Astrocyte (in vitro differentiated cells and primary cell): ENCODE data around the gene USP44. TPM values are rescaled to one million over a fixed set of nuclear protein-coding genes. Genes with fewer than 3 reads are reported as not detected.

Experiments
- DNase-seq: peaks from one replicate; pipeline ENCODE4 v3.0.0-alpha.2; 2010; ENCODE audit warnings: low read depth
- FAIRE-seq: peaks from 2 replicates; lab custom pipeline; 2011; peaks lifted over from hg19 to GRCh38; lab: Jason Lieb, UNC
- H2AFZ ChIP-seq: 2 replicates; pipeline ENCODE4 v1.6.0; 2012; ENCODE audit warnings: low read depth, low read length, inconsistent platforms
- H3K27ac ChIP-seq: 2 replicates; pipeline ENCODE4 v1.5.1; 2011; ENCODE audit warnings: low read depth, low read length, inconsistent platforms
- H3K27me3 ChIP-seq: 2 replicates; pipeline ENCODE4 v1.6.0; 2011; ENCODE audit warnings: low read length, inconsistent platforms; ENCODE audit not compliant: insufficient read depth
- H3K36me3 ChIP-seq: 2 replicates; pipeline ENCODE4 v1.5.1; 2011; ENCODE audit warnings: low read length, inconsistent platforms; ENCODE audit not compliant: insufficient read depth
- H3K4me1 ChIP-seq: 2 replicates; pipeline ENCODE4 v1.5.1; 2011; ENCODE audit warnings: low read length, inconsistent platforms; ENCODE audit not compliant: insufficient read depth
- H3K4me2 ChIP-seq: 2 replicates; pipeline ENCODE4 v1.6.0; 2012; ENCODE audit warnings: low read length, inconsistent platforms
- H3K4me3 ChIP-seq: 2 replicates; pipeline ENCODE4 v1.5.1; 2011; ENCODE audit warnings: low read depth, mild to moderate bottlenecking, low read length, inconsistent platforms; ENCODE audit not compliant: insufficient read depth
- H3K79me2 ChIP-seq: 2 replicates; pipeline ENCODE4 v1.6.0; 2012; ENCODE audit warnings: mild to moderate bottlenecking, low read length, inconsistent platforms; ENCODE audit not compliant: insufficient read depth
- H3K9ac ChIP-seq: 2 replicates; pipeline ENCODE4 v1.6.0; 2012; ENCODE audit warnings: mild to moderate bottlenecking, low read length, inconsistent platforms
- H3K9me3 ChIP-seq: 2 replicates; pipeline ENCODE4 v1.5.1; 2012; ENCODE audit warnings: low read depth, mild to moderate bottlenecking, low read length, inconsistent platforms; ENCODE audit not compliant: insufficient read depth
- H4K20me1 ChIP-seq: 2 replicates; pipeline ENCODE4 v1.6.0; 2012; ENCODE audit warnings: low read length, inconsistent platforms; ENCODE audit not compliant: insufficient read depth
- H3K27ac Mint-ChIP-seq: one replicate; pipeline ENCODE4 v1.8.0; 2021; ENCODE audit warnings: mild to moderate bottlenecking, mixed read lengths; ENCODE audit not compliant: unreplicated experiment
- H3K27me3 Mint-ChIP-seq: one replicate; pipeline ENCODE4 v1.8.0; 2021; ENCODE audit warnings: low read depth, mixed read lengths; ENCODE audit not compliant: unreplicated experiment
- H3K36me3 Mint-ChIP-seq: one replicate; pipeline ENCODE4 v1.8.0; 2021; ENCODE audit warnings: low read depth, mixed read lengths; ENCODE audit not compliant: unreplicated experiment
- H3K4me1 Mint-ChIP-seq: one replicate; pipeline ENCODE4 v1.8.0; 2021; ENCODE audit warnings: low read depth, mixed read lengths; ENCODE audit not compliant: unreplicated experiment
- H3K4me3 Mint-ChIP-seq: one replicate; pipeline ENCODE4 v1.8.0; 2021; ENCODE audit warnings: mild to moderate bottlenecking, moderate library complexity, mixed read lengths; ENCODE audit not compliant: unreplicated experiment
- H3K9me3 Mint-ChIP-seq: one replicate; pipeline ENCODE4 v1.8.0; 2021; ENCODE audit warnings: mild to moderate bottlenecking, mixed read lengths; ENCODE audit not compliant: unreplicated experiment
- EZH2 ChIP-seq: IDR thresholded peaks from 2 replicates; pipeline ENCODE4 v1.6.1; 2012; ENCODE audit warnings: mild to moderate bottlenecking, low read length, inconsistent platforms; ENCODE audit not compliant: insufficient read depth
- total RNA-seq: library from RNA; stranded (reverse); gene quantifications from 2 replicates; pipeline ENCODE4 v1.2.1, GENCODE V29; 2021
- TF ChIP-seq, protein P1 (sequence below): IDR thresholded peaks from 2 replicates; pipeline ENCODE4 v1.5.1; 2011; ENCODE audit warnings: low read depth, mild to moderate bottlenecking, inconsistent platforms, low read length, moderate library complexity; ENCODE audit not compliant: insufficient read depth

USP44 gene
- total RNA-seq, 1 donor from 2014 or later: 5.4 TPM

DNA sequence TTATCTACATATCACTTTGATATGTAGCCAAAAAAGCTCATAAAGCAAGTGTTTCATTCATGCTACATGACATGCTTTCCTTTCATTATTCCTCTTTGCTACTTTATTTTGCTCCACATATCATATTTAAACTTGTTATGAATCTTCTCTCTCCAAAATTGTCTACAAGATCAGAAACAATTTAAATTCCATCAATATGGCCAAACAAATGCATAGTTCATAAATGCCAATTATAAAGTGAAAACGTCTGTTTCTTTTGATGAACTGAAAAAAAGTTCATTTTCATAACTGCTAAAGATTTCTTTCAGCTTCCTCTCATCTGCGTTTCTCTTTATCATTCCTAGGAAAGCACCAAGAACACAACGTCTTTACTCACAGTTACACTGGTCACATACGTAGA is 22.8 kb downstream of the USP44 start:
- no peak overlapping the region for H3K27ac Mint-ChIP-seq
- no peak overlapping the region for H3K4me3 Mint-ChIP-seq
- H3K27ac ChIP-seq: no peak overlapping the region
- H3K4me1 Mint-ChIP-seq: peaks cover 12% of the 10 kb centered on the region
- no peaks in the 10 kb centered on the region for H3K79me2 ChIP-seq
- DNase-seq: no peak
- no peaks in the 10 kb centered on the region for H3K9me3 Mint-ChIP-seq
- TF ChIP-seq EZH2: no peak
- TF ChIP-seq, protein P1, sequence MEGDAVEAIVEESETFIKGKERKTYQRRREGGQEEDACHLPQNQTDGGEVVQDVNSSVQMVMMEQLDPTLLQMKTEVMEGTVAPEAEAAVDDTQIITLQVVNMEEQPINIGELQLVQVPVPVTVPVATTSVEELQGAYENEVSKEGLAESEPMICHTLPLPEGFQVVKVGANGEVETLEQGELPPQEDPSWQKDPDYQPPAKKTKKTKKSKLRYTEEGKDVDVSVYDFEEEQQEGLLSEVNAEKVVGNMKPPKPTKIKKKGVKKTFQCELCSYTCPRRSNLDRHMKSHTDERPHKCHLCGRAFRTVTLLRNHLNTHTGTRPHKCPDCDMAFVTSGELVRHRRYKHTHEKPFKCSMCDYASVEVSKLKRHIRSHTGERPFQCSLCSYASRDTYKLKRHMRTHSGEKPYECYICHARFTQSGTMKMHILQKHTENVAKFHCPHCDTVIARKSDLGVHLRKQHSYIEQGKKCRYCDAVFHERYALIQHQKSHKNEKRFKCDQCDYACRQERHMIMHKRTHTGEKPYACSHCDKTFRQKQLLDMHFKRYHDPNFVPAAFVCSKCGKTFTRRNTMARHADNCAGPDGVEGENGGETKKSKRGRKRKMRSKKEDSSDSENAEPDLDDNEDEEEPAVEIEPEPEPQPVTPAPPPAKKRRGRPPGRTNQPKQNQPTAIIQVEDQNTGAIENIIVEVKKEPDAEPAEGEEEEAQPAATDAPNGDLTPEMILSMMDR: no peak
- FAIRE-seq: no peak
- no peak overlapping the region for H3K9ac ChIP-seq
- H3K27me3 Mint-ChIP-seq: no peaks in the 10 kb centered on the region
- peaks cover 6% of the 10 kb centered on the region for H3K4me1 ChIP-seq
- H4K20me1 ChIP-seq: no peaks in the 10 kb centered on the region
- H3K9me3 ChIP-seq: no peaks in the 10 kb centered on the region
- no peak overlapping the region for H3K4me3 ChIP-seq
- no peaks in the 10 kb centered on the region for H3K36me3 ChIP-seq
- H2AFZ ChIP-seq: no peak overlapping the region
- H3K36me3 Mint-ChIP-seq: no peaks in the 10 kb centered on the region
- no peak overlapping the region for H3K4me2 ChIP-seq
- no peaks in the 10 kb centered on the region for H3K27me3 ChIP-seq

DNA sequence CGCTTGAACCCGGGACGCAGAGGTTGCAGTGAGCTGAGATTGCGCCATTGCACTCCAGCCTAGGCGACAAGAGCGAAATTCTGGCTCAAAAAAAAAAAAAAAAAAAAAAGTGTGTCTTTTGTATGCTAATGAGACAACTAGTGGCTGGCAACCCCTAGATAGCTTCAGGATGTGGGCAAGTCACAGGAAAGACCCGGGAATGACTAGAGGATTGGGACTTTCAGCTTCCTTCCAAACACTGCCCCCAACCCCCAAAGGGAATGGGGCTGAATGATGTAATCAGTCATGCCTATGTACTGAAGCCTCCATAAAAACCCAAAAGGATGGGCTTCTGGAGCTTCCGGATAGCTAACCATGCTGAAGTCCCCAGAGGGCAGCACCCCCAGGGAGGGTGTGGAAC is 28.6 kb downstream of the USP44 start:
- Mint-ChIP-seq H3K27ac (no peak overlapping the region), H3K4me3 (no peak overlapping the region), H3K27me3 (no peaks in the 10 kb centered on the region), H3K9me3 (no peaks in the 10 kb centered on the region), H3K4me1 (no peaks in the 10 kb centered on the region), H3K36me3 (peaks cover 2% of the 10 kb centered on the region)
- TF ChIP-seq EZH2: no peak
- TF ChIP-seq, protein P1: no peak
- no peak for DNase-seq
- Histone ChIP-seq H3K36me3 (no peaks in the 10 kb centered on the region), H3K4me2 (no peak overlapping the region), H3K79me2 (no peaks in the 10 kb centered on the region), H2AFZ (no peak overlapping the region), H3K27ac (no peak overlapping the region), H3K9me3 (no peaks in the 10 kb centered on the region), H4K20me1 (no peaks in the 10 kb centered on the region), H3K27me3 (no peaks in the 10 kb centered on the region), H3K4me3 (no peak overlapping the region), H3K4me1 (no peaks in the 10 kb centered on the region), H3K9ac (no peak overlapping the region)
- no peak for FAIRE-seq

DNA sequence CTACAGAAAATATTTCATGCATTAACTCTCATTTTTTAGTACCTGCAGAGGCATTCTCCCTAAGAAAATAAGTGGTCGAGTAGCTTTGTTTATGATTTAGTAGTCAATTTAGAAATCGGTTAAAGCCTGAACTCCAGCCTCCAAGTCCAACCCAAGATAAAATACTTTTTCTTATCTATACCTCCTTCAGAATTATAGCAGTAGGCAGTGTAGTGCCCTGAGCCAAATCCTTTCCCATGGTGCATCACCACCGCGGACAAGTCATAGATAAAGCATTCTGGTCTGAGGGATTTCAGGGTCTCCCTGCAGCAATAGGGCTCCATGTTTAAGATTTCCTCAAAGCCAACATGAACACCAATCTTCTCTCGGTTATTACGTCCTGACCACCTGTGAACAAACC is 30.5 kb downstream of the USP44 start:
- DNase-seq (no peak), FAIRE-seq (no peak)
- no peak overlapping the region for H3K9ac ChIP-seq
- no peak overlapping the region for H3K4me3 ChIP-seq
- no peak overlapping the region for H3K4me2 ChIP-seq
- H3K9me3 ChIP-seq: no peaks in the 10 kb centered on the region
- TF ChIP-seq, protein P1: no peak
- no peak for TF ChIP-seq EZH2
- peaks cover 1% of the 10 kb centered on the region for H3K4me1 Mint-ChIP-seq
- H3K27ac Mint-ChIP-seq: no peak overlapping the region
- no peaks in the 10 kb centered on the region for H3K79me2 ChIP-seq
- no peaks in the 10 kb centered on the region for H4K20me1 ChIP-seq
- no peaks in the 10 kb centered on the region for H3K4me1 ChIP-seq
- H3K27me3 ChIP-seq: no peaks in the 10 kb centered on the region
- H3K27me3 Mint-ChIP-seq: no peaks in the 10 kb centered on the region
- H3K36me3 Mint-ChIP-seq: peaks cover 2% of the 10 kb centered on the region
- H3K27ac ChIP-seq: no peak overlapping the region
- H3K9me3 Mint-ChIP-seq: no peaks in the 10 kb centered on the region
- H3K4me3 Mint-ChIP-seq: no peak overlapping the region
- no peak overlapping the region for H2AFZ ChIP-seq
- no peaks in the 10 kb centered on the region for H3K36me3 ChIP-seq
